H4 (cell line): ENCODE results near the gene VSIG2. TPM values are rescaled to one million over a fixed set of nuclear protein-coding genes. Genes with fewer than 3 reads are reported as not detected.

Experiments
- DNase-seq: peaks from one replicate; pipeline ENCODE4 v3.0.0-alpha.2; 2015; ENCODE audit warnings: low spot score
- total RNA-seq: library from RNA; depleted of rRNA; stranded (reverse); fragments of >200 nt; shearing (Covaris generic); gene quantifications from 2 replicates; pipeline ENCODE4 v1.2.3, GENCODE V29; 2014

Gene VSIG2
- total RNA-seq, 1 experiment from 2014 or later, result not detected

DNA sequence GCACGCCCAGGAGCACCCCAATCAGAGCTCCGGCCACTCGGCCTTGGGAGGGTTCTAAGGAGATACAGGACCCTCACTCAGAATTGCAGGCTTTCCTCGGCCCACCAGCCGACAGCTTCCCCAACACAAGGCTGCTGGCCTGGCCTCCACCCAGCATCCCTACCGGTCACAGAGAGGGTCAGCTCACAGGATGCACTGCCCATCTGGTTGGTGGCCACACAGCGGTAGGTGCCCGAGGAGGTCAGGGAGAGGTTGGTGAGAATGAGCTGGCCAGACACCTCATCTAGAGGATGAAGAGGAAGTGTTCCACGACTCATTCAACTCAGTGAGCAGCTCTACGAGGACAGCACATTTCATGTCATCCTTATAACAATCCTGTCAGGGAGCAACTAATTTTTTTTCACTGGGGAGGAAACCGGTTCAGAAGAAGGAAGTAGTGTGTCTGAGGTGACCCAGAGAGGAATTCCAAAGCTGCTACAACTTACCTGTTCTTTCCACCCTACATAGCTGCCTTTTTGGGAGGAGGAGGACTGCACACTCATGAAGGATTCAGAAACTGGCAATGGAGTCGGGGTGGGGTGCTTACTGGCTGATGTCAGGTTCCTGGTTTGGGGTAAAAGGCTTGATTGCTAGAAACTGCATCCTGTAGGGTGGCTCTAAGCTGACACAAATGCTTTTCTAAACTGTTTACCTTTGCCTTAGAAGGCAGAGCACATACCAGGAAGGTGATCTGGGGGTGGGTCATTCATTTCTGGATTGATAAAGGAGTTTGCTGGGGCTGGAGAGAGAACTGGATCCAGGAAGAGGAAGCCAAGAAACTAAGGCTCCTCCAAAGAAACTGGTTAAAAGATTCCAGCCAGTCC lies 3.3 kb downstream of the VSIG2 start:
- no peak for DNase-seq

DNA sequence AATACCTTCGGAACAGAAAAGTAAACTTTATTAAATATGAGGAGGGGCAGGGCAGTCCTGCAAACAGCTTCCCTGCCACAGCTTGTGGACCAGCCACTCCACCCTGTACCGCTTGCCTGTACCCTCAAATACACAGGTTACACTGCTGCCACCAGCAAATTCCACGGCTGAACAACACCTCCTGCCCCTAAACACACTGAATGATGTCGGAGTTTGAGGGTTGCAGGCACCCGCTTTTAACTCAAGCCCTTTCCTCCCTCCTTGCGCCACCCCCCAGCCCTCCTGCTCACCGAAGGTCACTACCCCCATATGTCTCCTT lies 4.0 kb downstream of the VSIG2 start:
- no peak for DNase-seq

DNA sequence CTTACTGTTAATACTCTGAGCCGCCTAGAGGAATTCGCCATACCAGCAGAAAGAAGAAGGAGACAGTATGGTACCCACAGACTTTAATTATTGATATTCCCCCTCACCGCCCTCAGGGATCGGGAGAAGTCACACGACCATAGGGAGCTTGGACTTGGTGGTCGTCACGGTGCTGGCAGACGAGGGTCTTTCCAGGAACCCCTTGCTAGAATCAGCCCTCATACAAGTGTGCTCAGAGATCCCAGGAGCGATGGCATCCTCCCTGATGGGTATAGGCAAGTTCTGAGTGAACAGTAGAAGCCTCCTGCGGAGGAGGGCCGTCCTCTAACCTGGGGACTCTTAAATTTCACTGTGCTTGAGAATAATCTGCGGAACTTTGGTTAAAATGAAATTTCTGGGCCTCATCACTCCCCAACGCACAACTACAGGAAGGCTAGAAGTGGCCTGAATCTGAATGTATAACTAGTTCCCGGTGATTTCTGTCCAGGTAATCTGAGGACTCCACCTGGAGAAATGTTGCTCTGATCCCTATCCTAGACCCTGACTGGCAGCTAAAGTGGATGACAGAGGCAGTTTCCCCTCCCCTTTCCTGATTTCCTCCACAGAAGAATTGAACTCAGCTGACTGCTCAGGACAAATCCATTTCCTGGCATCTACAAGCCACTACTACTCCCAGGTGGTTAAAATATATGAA lies 4.5 kb downstream of the VSIG2 start:
- DNase-seq, result no peak

DNA sequence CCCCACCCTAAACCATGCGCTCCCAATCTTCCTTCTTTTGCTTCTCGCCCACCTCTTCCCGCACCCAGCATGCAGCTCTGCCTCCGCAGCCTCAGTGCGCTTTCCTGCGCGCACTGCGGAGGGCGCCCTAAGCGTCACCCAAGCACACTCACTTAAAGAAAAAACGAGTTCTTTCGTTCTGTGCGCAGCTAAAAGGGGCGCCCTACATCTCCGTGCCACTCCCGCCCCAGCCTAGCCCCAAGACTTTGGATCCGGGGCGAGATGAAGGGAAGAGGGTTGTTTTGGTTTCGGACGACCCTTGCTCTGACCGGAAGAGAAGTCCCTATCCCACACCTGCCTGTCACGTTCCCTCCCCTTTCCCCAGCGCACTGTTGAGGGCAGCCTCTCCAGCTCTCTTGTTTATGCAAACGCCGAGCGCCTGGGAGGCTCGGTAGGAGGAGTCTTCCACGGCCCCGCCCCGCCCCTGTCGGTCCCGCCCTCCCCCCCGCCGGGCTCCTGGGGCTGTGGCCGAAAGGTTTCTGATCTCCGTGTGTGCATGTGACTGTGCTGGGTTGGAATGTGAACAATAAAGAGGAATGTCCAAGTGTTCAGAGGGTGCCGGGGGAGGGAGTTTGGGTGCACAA lies 5.3 kb downstream of the VSIG2 start:
- no peak for DNase-seq

DNA sequence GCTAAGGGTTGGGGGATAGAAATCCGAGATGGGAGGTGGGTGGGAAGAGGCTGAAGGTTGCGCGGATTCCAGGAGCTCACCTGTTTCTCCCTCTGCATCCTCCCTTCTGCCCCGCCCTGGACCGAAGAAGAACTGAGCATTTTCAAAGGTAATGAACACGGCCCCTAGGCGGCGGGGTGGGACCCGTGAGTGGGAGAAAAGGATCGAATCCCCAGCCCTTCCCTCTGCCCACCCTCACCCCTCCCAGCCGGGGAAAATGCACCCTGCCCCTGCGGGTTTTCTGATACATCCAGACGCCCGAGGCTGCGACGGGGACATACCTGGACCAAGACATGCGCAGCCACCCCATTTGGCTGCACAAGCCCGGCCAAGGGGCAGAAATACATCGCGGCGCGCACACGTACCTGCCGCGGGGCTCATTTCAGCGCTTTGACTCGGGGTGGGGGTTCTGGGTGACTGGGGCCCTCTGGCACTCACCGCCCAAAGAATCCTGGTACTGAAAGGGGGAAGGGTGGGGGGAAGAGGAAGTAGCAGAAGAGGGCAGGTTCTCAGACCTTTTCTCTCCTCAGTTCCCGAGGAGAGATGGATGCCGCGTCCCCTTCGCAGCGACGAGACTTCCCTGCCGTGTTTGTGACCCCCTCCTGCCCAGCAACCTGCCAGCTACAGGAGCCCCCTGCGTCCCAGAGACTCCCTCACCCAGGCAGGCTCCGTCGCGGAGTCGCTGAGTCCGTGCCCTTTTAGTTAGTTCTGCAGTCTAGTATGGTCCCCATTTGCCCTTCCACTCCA lies 6.0 kb downstream of the VSIG2 start:
- DNase-seq, result no peak

DNA sequence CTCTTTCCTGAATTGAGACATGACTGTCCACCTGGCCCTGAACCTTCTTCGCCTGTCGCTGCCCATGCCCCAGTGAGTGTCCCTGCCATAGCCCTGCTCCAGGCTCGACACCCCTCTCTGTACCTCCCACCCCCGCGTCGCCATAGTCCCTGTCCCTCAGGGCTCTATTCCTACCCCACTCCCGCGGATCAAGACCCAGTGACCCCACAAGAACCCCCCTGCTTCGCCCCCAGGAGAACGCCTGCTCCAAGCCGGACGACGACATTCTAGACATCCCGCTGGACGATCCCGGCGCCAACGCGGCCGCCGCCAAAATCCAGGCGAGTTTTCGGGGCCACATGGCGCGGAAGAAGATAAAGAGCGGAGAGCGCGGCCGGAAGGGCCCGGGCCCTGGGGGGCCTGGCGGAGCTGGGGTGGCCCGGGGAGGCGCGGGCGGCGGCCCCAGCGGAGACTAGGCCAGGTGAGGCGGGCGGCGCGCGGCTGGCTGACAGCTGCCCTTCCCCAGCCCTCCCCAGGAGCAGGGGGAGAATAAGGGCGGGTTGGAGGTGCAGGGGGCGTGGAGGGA lies 6.7 kb downstream of the VSIG2 start:
- DNase-seq, result no peak

DNA sequence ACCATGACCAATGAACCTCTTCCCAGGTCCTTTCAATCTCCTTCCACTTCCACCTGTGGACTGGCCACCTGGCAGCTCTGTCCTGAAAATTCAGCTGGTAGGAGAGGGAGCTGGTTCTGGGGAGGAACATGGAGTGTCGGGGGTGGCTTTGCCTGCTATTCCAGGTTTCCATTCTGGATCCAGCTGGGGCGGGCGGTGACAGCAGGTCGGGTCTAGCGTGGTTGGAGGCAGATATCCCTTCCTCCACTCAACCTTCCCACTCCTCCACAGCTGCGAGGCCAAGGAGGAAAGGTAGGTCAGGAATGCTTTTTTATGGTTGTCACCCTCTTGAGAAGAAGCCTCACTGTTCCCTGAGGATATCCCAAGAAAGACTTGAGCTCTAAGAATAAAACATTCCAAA lies 9.0 kb downstream of the VSIG2 start:
- DNase-seq, result no peak

DNA sequence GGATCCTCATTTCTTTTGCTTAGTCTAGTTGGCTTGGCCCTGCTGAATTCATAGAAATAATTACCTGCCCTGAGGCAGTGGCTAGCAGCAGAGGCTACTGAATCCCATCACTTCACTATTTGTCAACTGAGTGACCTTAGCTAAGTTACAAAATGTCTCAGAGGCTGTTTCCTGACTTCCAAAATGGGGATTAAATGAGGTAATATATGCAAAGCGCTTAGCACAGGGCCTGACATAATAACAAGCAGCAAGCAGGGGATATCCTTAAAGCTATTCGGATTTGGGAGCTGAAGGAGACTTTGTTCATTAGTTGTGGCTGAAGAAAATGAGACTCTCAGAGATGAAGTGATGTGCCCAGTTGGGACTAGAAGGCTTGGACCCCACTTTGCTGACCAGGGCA lies 9.5 kb downstream of the VSIG2 start:
- DNase-seq, result no peak

DNA sequence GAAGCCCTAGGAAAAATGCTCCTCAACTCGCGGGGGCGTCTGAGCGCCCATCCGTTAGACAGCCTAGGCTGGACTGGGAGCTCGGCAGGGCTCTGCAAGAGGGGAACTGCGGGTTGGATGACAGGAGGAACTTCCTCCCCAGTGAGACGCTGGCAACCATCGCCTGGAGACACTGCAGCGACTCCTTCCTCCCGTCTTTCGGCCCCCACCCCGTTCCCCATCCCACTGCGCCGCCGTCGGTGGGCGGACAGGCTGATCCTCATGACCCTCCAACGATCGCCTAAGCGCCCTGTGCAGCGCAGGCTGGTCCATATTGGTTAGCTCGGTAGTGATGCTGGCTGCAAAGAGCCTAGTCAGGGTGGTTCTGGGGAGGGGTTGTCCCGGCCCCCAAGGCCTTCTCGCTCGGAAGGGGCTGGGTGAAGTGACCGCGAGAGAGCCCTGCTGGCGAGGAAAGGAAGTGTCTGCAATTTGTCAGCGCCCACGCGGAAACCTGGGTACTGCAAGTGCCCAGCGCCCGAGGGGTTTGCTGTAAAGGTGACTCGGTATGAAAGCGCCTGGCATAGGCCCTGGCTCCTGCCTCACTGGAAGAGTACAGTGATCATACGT lies 11.7 kb downstream of the VSIG2 start:
- DNase-seq, result peak; percentile 42

DNA sequence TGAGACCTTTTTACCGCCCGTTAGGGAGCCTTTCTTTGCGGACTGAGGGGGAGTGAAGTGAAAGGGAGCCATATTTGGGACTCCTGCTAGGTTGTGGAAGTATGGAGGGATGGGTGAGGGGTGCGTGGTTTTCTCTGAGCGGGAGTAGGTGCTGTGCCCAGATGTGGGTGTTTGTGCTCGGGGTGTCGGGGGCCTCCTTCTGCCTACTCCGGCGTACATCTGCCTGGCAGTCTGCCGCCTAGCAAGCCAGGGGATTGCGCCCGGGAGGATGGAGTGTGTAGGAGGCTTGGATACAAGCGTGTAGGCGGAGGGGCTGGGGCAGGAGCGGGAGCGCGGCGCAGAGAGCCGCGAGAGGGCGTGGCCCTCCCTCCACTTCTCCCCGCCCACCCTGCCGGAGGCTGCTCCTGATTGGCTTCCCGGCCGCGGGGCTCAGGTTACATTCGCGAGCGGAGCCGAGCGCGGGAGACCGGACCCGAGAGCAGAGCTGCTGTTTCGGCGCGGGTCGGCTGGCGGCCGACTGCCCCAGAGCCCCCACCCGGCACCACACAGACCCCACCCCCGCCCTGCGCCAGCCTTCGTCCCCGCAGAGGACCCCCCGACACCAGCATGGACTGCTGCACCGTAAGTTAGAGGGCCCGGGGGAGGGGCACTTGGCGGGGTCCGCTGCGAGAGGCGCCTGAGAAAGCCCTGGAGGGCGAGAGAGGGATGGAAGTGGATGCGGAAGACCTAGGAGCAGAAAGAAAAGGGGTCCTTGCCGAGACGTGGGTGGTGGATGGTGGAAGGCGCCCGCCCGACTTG lies 12.4 kb downstream of the VSIG2 start, which contains the start of gene NRGN:
TSS of gene NRGN (plus strand) at position 464 of the 798 bp plus-strand sequence. CDS start at position 607, 143 bp downstream.
- DNase-seq, result peak; percentile 90

DNA sequence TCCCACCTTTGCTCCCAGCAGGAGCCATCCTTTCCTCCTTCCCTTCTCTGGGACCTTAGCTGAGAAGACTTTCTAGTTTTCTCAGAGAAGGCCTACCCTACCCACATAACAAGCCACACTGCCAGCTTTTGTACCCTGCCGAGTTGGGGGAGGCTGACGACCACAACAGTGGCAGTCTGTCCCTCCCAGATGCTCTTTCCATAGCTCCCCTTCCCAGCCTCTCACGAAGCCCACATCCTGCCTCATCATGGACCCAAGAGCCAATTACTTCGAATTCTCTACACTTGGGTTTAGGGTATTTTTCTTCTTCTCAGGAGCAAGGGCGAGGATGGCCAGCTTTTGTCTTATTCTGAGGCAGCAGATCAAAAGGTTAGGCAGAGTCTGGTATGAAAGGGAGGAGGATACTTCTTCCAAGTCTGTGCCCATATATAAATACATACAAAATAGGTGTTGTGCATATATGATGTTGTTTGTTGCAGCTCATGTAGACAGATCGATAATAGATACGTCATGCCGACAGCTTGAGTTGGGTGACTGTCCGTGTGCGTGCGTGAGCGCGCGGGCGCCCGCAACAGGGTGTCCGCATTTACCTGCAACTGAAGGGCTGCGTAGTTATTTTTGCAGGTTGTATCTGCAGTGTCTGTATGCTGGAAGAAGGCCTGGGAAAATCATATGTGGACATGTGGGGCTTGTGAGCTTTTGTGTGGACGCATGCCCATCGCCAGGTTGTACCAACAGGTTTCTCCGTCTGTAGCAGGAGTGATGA lies 13.2 kb downstream of the VSIG2 start:
- DNase-seq, result no peak

DNA sequence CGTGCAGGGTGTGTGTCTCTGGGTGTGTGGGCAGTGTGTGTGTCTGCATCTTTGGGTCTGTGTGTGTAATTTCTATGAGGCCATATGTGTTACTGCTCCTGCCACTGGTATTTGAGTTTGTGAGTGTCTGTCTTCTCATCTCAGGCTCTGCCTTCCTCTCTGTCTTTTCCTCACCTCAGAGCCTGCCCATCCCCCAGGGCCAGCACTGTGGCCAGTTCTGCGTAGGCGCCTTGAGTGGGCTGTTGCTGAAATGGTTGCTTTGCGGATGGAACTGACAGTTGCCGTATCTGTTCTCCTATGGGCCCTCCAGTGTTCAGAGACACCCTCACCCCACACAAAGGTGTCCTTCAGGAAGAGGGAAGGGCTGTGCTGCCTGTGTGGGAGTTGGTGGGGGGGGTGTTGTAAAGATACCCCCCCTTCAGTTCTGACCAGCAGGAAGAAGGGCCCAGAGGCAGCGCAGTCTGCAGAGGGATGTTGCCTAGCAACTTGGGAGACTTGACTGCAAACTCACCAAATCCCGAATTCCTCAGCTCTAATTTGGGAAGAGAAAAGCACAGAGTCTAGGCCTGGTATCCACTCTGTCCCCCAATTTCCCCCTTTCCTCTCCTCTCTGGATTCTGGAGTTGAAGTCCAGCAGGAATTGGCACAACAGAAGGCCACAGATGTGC lies 14.3 kb downstream of the VSIG2 start:
- no peak for DNase-seq

DNA sequence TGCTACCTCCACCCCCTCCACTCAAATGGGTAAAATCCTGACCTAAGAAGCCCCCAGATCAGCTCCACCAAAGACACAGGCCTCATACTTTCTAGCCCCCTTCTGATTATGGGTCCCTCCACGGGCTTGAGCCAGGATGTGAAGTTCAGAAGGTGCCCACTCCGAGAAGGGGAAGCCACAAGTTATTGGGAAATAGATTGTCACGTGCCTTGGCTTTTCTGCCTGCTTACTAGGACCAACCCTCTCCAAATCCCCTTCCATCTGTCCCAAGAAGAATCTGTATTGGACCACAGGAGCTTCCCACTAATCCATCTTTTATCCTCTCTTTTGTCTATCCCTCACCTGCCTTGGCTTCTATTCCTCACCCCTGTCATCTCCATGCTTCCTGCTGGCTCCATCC lies 15.3 kb downstream of the VSIG2 start:
- no peak for DNase-seq

DNA sequence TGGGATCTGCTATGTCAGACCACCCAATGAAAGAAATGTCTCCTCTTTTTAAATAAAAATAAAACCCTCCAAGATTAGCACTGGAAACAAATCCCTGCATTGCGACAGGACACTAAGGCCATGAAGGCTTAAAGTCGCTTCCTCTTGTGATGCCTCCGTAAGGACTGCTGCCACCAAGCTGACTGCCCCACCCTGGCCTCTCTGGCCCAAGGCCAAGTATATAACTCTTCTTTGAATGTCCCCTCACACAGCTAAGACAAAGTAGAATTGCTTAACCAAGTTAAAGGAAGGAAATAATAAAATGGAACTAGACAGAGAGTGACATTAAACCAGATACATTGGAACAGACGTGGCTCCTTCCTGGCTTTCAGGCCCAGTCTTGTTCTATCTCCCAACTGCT lies 19.8 kb downstream of the VSIG2 start:
- DNase-seq, result no peak

DNA sequence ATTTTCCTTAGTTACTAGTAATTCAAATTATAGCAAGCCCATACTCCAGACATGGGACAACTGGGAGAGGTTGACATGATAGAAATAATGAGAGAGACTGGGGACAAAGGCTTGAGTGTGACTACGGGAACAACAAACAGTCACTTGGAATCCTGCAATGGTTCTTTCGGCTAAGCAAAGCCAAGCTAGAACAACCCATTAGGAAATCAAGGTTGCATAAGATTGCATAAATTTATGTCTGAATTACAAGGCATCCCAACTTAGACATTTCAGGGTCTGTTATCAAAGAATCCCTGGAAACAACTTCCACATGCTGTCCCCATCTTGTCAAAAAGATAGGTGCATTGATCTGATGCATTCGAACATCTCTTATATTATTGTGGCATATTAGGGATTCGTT lies 22.5 kb downstream of the VSIG2 start:
- no peak for DNase-seq

DNA sequence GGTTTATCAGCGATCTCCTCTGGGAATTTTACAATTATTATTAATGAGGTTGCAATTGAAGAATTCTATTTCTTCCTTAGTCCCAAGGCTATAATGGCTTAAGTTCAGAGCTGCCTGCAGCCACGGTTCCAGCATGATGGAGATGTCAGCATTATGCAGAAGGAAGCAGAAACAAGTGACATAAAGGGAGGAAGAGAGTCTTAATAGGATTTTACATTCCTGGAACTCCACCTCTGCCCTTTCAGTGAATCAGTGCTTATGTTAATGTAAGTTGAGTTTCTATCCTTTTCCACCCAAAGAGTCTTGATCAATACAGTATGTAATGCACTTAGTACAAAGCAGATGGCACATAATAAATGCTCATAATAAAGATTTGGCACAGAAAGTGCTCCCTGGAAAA lies 23.9 kb downstream of the VSIG2 start:
- no peak for DNase-seq

DNA sequence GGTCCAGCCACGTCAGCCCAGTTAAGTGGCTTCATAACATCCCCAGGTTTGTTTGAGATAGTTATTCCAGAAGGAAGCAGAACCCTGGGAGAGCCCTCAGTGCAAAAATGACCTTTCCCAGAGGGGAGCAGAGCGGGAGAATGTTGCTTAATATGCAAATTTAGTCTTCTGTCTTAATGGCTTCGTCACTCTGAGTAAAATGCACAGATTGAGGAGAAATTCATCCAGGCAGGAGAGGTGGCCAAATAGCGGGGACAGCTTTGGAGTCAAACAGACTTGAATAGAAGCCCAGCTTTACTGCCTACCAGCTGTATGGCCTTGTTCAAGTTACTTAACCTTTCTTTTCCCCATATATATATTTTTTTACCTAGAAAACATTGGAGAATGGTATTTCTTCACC lies 24.6 kb downstream of the VSIG2 start:
- DNase-seq, result no peak

DNA sequence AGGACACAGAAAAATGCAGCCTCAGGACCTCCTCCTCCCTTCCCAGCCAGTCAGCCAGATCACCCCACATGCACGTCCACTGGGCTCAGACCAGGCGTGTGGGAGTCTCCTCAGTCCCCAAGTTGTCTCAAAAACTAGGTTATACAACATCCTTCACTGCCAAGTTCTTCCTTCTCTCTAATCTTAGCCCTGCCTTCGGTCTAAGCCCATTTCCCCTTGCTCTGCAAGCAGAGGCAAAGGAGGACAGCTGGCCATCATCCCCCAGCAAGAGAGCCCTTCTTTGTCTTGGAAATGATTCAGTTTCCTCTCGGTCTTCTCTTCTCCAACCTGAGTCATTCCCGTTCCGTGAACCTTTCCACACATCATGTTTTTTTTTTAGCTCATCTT lies 26.3 kb downstream of the VSIG2 start:
- no peak for DNase-seq
